HepG2 (cell line): ENCODE results near the gene USP32. TPM values are rescaled to one million over a fixed set of nuclear protein-coding genes. Genes with fewer than 3 reads are reported as not detected.
A peak's percentile ranks its signal among the peaks of the same experiment; 100 is the strongest.

Experiments used
- ARID5B ChIP-seq: IDR thresholded peaks from 2 replicates; pipeline ENCODE4 v1.4.0; 2020; ENCODE audit warnings: mild to moderate bottlenecking, missing genetic modification reagents
- ASH2L ChIP-seq: fragments of 300-600, 200-600 bp; sonication (generic); IDR thresholded peaks from 2 replicates; pipeline ENCODE4 v1.7.0; 2017; ENCODE audit warnings: low read depth, mild to moderate bottlenecking, moderate library complexity, mixed read lengths, low read length; ENCODE audit not compliant: insufficient read length
- HIVEP1 ChIP-seq: sonication (generic); formaldehyde crosslinking; IDR thresholded peaks from 2 replicates; pipeline ENCODE4 v1.4.0; 2020; ENCODE audit warnings: mild to moderate bottlenecking, missing genetic modification reagents
- IRX3 ChIP-seq: sonication (generic); formaldehyde crosslinking; IDR thresholded peaks from 2 replicates; pipeline ENCODE4 v1.8.1; 2023; ENCODE audit warnings: mild to moderate bottlenecking, low read depth, missing genetic modification reagents, borderline replicate concordance
- MEIS1 ChIP-seq: sonication (generic); formaldehyde crosslinking; IDR thresholded peaks from 2 replicates; pipeline ENCODE4 v1.9.0; 2021; ENCODE audit warnings: mild to moderate bottlenecking, missing genetic modification reagents, moderate library complexity, borderline replicate concordance
- MXI1 ChIP-seq: IDR thresholded peaks from 3 replicates; pipeline ENCODE4 v1.6.1; 2012; ENCODE audit warnings: low read depth, low read length, inconsistent platforms, borderline replicate concordance
- SNAPC2 ChIP-seq: sonication (generic); formaldehyde crosslinking; IDR thresholded peaks from 2 replicates; pipeline ENCODE4 v1.8.1; 2022; ENCODE audit warnings: mild to moderate bottlenecking, missing genetic modification reagents
- ZNF597 ChIP-seq: sonication (generic); formaldehyde crosslinking; IDR thresholded peaks from 2 replicates; pipeline ENCODE4 v1.5.0; 2020; ENCODE audit warnings: missing genetic modification reagents
- ZNF644 ChIP-seq: IDR thresholded peaks from 2 replicates; pipeline ENCODE4 v1.6.1; 2016; ENCODE audit warnings: low read depth
- ZNF646 ChIP-seq: sonication (generic); formaldehyde crosslinking; IDR thresholded peaks from 2 replicates; pipeline ENCODE4 v1.9.0; 2021; ENCODE audit warnings: mild to moderate bottlenecking, missing genetic modification reagents
- polyA plus RNA-seq, 8 experiments: library from polyadenylated mRNA; depleted of rRNA in 3 of 8; stranded (reverse) in 7 of 8; unstranded in 1 of 8; fragments of >200 nt; fragmentation: Illumina TruSeq in 4 of 8; extraction: Trizol in 4 of 8; gene quantifications; 2 replicates each; pipeline versions ENCODE4 v1.2.1 to v1.2.3, GENCODE V29; 2011 to 2016; ENCODE audit warnings: low read depth in 4 of 8, missing spikeins in 1 of 8, mixed read lengths in 1 of 8; ENCODE audit not compliant: insufficient read depth in 1 of 8
- total RNA-seq, 5 experiments: library from RNA; depleted of rRNA; stranded (reverse); fragments of >200 nt; fragmentation: Illumina TruSeq; extraction: Trizol; gene quantifications; 2 replicates each; pipeline ENCODE4 v1.2.3, GENCODE V29; 2016; ENCODE audit warnings: low read depth in 1 of 5
- TF ChIP-seq, protein P1 (sequence below): IDR thresholded peaks from 2 replicates; pipeline ENCODE4 v1.6.1; 2016

USP32 gene
- total and polyA plus RNA-seq, 2 of the 13 experiments (the other 11 are each of a cell fraction or from before 2014, with no cell fraction given): 24.9 to 39.9 TPM

DNA sequence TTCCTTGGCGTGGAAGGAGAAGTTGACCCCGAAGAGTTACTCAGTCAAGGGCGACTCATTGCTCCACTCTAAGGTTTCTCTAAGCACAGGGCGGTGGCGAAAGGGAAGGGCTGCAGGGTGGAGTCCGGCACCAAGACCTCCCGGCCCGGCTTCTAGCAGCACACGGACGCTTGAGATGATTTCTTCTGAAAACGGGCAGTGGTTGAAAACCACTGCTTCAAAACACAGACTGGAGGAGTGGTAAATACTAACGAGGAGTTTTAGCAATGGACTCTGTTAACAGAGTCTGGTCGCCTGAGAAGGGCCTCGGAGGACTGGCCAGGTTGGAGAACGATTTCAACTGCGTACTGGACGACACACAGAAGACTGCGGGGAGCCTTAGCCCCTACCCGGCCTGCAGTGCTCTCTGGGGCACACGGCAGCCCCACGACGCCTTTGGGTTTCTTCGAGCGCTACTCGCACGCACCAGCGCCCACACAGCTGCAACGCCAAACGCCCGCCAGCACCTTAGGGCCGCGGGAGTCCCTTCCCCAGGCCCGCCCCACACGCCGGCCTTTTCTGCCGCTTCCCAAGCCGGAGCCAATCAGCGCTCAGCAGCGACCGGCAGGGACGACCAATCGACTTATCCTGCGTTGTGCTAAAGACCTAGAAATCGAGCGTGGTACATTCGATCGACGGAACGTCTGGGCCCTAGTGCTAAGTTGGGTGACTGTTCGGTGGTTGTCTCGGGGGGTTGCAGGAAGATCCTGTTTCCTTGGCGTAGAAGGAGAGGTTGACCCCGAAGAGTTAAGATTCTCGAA lies 256.6 kb downstream of the USP32 start (continued):
- TF ChIP-seq ZNF597 (CRISPR knock-in tag) (no peak), SNAPC2 (CRISPR knock-in tag) (peak; percentile 67; the same call in 1 of the 2 replicates), ZNF644 (CRISPR knock-in tag) (peak; percentile 14; the same call in 1 of the 2 replicates), ZNF646 (CRISPR knock-in tag) (no peak), ASH2L (peak; percentile 20), MXI1 (no peak; the same call in 2 of the 3 replicates), IRX3 (CRISPR knock-in tag) (peak; percentile 83; the same call in 1 of the 2 replicates), ARID5B (CRISPR knock-in tag) (0 out of 2 replicates have a peak, but pooled peaks have one; percentile 27), MEIS1 (peak; percentile 56; the same call in 1 of the 2 replicates), HIVEP1 (peak; percentile 75)
- TF ChIP-seq, protein P1, sequence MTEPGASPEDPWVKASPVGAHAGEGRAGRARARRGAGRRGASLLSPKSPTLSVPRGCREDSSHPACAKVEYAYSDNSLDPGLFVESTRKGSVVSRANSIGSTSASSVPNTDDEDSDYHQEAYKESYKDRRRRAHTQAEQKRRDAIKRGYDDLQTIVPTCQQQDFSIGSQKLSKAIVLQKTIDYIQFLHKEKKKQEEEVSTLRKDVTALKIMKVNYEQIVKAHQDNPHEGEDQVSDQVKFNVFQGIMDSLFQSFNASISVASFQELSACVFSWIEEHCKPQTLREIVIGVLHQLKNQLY (CRISPR knock-in tag): no peak
